GM21447 (cell line): Measurements from ENCODE around the gene LRRTM3.

ENCODE experiments used
- ATAC-seq: cut with Tn5 transposase; IDR thresholded peaks from one replicate; pipeline ENCODE4 v1.9.1; 2021; ENCODE audit not compliant: unreplicated experiment

LRRTM3 gene

DNA sequence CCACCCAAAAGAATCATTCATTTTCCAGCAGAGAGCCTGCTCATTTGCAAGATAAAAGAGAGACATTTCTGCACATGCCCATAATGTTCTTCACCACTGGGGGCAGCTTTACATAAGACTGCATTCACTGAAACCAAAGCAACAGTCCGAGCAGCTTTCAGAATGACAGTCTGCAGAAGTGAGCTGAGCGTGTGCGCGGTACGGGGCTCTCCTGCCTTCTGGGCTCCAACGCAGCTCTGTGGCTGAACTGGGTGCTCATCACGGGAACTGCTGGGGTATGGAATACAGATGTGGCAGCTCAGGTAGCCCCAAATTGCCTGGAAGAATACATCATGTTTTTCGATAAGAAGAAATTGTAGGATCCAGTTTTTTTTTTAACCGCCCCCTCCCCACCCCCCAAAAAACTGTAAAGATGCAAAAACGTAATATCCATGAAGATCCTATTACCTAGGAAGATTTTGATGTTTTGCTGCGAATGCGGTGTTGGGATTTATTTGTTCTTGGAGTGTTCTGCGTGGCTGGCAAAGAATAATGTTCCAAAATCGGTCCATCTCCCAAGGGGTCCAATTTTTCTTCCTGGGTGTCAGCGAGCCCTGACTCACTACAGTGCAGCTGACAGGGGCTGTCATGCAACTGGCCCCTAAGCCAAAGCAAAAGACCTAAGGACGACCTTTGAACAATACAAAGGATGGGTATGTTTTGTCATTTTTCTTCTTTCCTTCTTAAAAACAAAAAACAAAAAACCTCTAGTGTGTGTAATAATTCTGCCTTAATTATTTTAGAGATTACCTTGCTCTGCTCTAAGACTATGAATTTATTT lies at the start of gene LRRTM3:
Gene LRRTM3, plus strand, starts transcription at position 141 of the 820 bp plus-strand sequence.
- ATAC-seq, result peak; percentile 100

DNA sequence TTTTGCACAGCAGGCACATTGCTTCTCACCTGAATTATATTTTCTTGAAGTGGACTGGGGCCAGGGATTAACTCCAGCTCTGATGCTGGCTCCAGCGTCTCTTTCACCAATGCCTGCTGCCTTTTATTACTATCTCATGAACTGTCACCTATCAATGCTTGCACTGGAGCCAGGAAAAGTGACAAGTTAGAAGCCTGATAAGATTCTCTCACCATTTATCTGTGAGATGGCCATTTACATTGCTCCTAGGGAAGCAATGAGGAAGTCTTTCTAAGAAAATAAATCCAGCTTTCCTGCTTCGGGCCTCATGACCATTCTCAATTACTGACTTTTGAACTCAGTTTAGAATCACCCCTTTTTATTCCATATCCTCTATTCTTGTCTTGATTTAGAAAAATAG lies 48.5 kb upstream of the LRRTM3 start:
- ATAC-seq, result no peak

DNA sequence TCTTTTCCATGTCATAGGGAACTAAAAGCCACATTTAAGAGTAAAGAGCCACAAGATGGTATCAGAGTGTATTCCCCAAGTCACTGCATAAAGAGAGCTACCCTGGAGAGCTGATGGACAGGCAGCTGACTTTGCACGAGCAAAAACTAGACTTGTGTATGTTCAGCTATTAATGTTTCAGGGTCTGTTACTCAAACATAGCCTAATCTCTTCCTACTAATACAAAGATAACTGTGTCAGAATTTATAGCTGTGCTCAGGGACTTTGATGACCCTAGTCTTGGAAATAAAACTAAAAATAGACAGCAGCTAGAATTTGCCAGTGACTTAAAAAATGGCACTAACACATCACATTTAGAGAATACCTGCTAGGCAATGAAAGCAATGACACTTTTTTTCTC lies 45.5 kb upstream of the LRRTM3 start:
- no peak for ATAC-seq

DNA sequence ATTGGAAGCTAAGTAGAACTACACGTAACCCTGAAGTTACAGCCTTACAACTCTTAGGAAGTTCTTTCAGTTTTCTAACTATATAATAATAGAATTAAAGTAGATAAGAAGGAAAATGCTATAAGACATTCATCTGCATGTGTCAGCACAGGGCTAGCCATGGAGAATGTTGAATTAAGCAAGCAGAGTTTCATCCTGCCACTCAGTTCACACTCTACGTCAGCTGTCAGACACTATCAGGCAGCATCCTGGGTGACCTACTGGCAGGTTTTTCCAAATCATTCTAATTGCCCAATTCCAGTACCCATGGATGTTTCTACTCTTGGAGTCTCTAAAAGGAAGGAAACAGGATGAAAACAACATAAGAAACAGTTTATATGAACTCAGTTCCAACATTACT lies 45.0 kb upstream of the LRRTM3 start:
- ATAC-seq, result no peak

DNA sequence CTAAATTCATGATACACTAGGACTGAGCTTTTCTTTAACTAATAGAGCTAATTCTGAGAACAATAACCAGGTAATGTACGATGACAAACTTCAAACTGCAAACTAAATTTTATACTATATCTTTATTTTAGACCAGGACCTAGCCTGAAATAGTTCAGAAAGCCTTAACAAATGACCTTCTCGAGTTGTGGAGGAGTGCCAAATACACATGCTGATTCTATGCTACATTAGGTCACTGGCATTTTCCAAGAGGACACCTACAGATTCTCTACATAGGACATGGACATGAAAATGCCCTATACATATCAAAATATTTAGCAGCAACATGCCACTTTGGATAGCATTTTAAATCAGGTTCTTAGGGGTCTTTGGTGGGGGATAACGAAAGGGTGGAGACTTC lies 44.0 kb upstream of the LRRTM3 start:
- ATAC-seq, result no peak

DNA sequence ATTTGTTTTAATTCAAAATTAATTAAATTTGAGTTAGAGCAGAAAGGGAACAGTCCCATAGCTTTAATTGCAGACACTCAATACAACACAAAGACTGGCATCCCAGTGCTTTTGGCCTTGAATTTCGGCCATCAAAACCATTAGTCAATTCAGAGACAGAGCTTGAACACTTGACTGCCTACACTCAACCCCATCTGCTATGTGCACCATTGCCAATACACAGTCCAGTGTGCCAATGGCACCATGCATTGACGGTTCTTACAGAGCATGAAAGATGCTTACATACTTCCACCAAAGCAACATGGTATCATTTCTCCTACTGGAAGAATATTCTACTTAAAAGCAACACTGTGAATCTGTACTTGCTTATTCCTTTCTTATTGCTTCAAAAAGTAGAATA lies 43.6 kb upstream of the LRRTM3 start:
- ATAC-seq, result no peak

DNA sequence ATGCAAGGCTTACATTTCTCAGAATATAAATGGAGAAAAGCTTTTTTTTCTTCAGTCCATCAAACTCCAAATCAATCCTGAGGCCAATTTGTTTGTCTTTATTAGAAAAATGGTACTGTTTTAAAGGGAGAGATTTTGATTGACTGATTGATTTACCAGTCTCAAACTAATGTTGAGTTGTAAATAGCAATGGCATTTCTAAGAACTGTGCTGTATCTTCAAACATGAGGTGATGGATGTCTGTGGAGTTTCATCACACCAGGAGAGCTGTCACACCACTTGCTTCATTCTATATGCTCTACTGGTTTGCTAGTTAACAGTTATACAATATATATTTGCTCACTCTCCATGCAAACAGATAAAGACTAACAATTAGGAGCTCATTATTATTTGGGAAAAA lies 39.0 kb upstream of the LRRTM3 start:
- ATAC-seq, result no peak

DNA sequence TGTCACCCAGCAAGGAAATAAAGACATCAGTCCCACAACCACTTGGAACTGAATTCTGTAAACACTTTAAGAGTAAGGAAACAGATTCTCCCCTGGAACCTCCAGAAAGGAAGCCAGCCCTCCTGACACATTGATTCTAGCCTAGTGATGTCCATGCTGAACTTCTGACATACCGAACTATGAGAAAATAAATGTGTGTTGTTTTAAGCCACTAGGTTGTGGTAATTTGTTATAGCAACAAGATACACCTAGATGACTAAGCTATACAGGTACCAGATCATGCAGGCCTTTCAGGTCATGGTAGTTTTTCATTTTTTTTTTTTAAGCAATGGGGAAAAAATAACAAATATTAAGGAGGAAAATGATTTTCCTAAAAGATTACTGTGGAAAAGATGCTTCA lies 37.6 kb upstream of the LRRTM3 start:
- no peak for ATAC-seq

DNA sequence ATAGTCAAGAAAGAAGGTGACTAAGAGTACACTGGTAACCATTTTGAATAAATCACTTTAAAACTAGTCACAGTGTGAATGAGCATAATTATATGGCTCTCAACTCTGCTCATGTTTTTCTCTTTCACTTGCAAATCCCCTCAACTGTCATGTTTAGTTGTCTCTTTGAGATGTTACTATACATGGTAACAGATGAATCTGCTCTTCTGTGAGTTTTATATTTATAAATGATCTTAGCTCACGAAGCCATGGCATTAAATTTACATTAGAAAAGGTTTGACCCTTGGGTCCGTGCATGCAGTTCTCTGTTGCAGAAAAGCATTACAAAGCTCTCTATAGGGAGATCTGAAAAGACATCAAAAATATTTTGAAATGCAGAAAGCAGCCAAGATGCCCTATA lies 33.0 kb upstream of the LRRTM3 start:
- no peak for ATAC-seq

DNA sequence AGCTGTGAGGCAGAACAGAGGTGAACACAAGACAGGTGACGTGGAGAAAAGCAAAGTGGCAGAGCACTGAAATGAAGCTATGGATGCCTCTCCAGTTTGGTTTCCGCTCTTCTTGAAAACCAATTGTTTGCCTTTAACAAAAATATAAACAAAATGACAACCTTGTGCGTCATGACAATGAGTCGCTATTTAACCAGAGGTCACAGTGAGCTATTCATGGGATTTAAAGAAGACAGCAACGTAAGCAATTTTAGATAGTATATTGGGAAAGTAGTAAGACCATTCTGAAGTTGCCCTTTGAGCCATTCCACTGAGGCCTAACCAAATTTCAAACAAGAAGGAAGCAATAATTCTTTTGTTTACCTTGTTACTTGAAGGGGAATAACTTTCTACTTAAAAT lies 15.2 kb upstream of the LRRTM3 start:
- ATAC-seq, result no peak

DNA sequence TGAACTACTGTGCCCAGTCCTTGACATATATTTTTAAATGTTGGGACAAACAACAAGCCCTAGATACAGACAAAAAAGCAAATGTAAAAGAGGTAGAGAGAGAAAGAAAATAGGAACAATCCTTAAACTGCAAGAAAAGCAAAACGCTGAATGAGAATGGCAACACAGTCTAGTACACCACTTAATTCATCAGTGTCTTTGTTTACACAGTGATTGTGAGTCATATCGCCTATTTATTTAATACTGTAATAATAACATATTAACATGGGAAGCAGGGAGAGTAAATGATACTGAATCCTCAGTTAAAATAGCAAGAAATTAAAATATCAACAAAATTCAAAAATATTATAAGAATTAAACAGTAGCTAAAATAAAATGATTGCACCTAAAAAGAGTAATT lies 9.8 kb upstream of the LRRTM3 start:
- ATAC-seq, result no peak

DNA sequence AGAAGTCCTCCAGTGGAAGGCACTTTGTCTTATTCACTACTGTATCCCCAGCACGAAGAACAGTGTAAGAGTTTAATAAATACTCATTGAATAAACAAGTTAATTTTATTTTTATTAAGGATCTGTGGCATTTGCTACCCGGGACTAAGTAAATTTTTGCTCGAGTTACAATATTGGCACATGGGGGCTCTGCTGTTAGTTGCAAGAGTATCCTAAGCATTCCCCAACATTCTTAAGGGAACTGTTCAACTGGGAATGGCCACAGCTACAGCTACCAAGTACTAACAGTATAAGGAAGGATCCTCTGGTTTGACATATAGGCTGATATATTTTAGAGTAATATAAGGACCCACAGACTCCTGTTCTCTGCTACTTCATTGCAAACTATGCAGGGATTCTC lies 8.7 kb upstream of the LRRTM3 start:
- ATAC-seq, result no peak

DNA sequence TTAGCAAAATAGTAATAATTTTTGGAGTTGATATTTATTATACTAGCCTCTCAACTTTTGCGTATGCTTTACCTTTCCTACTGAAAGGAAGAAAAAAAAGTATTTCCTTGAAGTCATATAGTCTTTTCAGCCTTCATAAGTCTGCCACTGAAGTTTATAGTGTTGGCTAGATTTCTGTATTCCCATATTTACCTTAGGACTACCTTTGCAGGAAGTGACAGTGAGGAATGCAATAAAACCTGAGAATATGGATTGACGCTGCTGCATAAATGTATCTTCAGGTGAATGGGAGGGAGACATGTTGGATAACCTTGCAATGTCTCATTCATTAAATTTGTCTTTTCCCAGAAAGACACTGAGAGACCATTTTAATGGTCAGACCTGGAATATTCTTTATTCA lies 6.6 kb upstream of the LRRTM3 start:
- ATAC-seq, result no peak

DNA sequence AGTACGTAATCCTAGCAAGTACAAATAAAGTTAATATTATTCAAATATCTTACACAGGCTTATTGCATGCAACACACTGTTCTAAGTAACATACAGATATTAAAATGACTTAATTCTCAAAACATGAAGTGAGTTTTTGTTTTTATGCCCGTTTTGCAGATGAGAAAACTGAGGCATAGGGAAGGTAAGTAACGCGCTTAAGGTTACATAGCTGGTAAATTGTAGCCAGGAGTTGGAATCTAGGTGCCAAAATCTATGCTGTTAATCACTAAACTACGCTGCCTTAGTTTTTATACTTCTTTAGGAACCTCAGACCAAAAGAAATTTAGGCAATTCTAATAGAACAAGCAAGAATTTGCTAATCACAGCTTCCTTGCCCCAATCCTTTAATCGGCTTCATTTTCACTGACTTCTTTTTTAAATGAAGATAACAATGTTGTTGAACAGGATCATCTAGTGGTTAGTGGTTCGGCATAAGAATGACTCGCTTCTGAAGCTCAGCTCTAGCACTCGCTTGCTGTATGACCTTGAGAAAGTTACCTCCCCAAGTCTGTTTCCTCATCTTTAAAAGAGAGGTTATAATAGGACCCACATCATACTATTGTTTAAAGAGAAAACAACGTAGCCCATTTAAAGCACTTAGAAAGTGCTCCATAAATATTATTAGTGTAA lies 1.0 kb upstream of the LRRTM3 start:
- ATAC-seq, result no peak

DNA sequence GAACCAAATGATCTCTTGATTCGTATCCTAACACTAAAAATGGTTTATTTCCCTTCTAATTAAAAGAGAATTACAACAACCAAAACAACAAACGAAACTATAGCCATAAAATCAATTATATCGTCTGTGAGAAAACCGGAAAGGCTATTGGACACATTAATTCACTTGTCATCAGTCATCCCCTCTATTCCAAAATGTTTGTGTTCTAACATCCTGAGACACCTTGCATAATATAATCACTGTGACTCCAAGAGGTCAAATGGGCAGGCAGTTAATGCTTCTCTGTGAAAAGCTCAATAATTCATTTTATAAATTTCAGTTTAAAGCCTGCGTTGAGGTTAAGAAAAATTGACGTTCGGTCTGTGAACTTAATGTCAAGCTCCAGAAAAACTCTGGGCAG lies 463 bp upstream of the LRRTM3 start:
- no peak for ATAC-seq

DNA sequence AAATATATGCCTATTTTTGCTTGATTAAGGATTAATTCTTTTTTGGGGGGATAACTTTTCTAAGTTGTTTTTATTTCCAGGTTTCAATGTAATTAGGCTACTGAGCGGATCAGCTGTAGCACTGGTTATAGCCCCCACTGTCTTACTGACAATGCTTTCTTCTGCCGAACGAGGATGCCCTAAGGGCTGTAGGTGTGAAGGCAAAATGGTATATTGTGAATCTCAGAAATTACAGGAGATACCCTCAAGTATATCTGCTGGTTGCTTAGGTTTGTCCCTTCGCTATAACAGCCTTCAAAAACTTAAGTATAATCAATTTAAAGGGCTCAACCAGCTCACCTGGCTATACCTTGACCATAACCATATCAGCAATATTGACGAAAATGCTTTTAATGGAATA lies 1.0 kb downstream of the LRRTM3 start:
- no peak for ATAC-seq

DNA sequence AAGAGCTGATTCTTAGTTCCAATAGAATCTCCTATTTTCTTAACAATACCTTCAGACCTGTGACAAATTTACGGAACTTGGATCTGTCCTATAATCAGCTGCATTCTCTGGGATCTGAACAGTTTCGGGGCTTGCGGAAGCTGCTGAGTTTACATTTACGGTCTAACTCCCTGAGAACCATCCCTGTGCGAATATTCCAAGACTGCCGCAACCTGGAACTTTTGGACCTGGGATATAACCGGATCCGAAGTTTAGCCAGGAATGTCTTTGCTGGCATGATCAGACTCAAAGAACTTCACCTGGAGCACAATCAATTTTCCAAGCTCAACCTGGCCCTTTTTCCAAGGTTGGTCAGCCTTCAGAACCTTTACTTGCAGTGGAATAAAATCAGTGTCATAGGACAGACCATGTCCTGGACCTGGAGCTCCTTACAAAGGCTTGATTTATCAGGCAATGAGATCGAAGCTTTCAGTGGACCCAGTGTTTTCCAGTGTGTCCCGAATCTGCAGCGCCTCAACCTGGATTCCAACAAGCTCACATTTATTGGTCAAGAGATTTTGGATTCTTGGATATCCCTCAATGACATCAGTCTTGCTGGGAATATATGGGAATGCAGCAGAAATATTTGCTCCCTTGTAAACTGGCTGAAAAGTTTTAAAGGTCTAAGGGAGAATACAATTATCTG lies 1.6 kb downstream of the LRRTM3 start:
- ATAC-seq, result no peak

DNA sequence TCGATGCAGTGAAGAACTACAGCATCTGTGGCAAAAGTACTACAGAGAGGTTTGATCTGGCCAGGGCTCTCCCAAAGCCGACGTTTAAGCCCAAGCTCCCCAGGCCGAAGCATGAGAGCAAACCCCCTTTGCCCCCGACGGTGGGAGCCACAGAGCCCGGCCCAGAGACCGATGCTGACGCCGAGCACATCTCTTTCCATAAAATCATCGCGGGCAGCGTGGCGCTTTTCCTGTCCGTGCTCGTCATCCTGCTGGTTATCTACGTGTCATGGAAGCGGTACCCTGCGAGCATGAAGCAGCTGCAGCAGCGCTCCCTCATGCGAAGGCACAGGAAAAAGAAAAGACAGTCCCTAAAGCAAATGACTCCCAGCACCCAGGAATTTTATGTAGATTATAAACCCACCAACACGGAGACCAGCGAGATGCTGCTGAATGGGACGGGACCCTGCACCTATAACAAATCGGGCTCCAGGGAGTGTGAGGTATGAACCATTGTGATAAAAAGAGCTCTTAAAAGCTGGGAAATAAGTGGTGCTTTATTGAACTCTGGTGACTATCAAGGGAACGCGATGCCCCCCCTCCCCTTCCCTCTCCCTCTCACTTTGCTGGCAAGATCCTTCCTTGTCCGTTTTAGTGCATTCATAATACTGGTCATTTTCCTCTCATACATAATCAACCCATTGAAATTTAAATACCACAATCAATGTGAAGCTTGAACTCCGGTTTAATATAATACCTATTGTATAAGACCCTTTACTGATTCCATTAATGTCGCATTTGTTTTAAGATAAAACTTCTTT lies 2.3 kb downstream of the LRRTM3 start:
- ATAC-seq, result no peak

DNA sequence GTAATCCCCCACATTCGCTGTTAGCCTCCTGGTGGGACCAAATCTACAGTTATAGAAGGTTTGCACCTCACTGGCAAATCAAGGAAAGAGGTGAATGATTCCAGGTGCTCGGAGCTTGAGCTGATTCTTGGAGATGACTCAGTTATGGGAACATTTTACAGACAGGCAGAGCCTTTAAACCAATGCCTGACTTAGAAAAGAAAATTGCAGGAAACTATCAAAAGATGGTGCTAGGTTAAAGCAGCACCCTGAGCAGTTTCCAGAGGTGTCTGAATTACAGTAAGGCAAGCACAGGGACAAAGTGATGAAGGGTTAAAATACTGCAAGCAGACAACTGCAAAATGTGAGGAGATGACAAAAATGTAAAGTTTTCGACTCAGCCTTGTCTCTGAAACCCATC lies 2.9 kb downstream of the LRRTM3 start:
- ATAC-seq, result no peak

DNA sequence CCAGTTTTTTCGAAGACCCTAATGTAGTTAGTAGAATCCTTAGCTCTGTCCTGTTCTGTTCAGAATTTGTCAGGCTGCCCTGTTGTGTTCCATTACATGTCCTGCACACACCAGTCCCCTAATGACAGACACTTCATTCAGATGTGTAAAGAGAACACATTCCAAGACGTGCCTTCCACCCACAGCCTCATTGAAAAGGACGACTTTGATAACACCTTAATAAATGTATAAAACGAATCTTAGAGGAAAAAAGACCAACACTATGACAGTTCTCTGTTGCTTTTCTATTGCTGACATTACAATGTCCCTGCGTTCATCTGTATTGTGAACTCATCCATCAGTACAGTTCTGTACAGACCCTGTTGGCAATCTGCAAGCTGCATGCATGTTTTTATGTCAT lies 3.5 kb downstream of the LRRTM3 start:
- no peak for ATAC-seq

DNA sequence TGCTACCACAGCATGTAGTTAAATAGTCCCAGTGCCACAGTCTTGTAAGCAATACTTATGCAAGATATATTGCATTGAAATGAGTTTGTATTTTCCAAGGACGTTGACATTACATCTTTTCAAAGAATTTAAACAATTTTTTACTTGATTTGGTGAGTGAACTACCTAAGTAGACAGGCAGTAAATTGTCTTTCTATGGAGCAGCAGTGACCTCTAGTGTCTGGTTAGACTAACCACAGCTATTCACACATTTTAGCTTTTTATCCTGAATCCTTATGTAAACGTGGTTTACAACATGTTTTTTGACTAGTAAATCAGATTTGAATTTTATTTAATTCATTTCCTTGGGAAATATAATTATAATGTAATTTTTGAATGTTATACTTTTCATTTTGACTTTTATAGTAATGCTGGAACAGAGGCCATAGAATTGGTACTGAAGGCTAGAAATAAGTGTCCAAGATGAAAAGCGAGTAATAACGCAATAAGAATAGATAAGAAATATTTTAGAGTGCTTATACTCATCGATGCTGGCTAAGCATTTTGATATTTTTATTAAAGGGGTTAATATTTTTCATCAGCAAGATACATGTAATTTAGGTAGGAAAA lies 5.6 kb downstream of the LRRTM3 start:
- ATAC-seq, result peak; percentile 72
